HG03520 (cell line): Measurements from ENCODE around the gene SLC28A2.

ENCODE experiments used
- ATAC-seq: cut with Tn5 transposase; IDR thresholded peaks from one replicate; pipeline ENCODE4 v1.9.1; 2021; ENCODE audit warnings: mild to moderate bottlenecking, moderate library complexity; ENCODE audit not compliant: unreplicated experiment

SLC28A2 gene

DNA sequence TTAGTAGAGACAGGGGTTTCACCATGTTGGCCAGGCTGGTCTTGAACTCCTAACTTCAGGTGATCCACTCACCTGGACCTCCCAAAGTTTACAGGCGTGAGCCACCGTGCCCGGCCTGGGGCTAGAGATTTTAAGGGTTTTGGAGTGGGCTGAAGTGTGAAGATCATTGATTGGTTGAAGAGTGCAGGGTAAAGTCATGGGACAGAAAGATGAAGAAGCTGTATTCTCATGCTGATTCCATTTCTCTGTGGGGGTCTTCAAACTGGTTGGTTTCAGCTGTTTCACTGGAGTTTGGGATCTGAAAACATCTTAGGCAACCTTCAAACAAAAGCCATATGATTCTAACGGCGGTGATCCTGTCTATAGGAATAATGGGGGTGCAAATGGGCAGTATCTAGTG lies 74.2 kb downstream of the SLC28A2 start:
- no peak for ATAC-seq

DNA sequence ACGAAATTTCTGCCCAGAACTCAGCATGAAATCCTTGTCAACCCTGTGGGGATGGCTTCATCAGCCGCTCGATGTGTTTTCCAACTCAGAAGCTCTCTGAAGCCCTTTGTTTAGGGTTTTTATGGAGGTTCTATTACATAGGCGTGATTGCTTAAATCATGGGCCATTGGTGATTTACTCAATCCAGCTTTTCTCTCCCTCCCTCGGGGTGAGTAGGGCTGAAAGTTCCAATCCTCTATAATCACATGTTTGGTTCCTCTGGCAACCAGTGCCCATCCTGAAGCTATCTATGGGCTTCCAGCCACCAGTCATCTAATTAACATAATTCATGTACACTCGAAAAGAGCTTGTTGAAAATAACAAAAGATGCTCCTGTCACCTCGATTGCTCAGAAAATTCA lies 74.7 kb downstream of the SLC28A2 start:
- ATAC-seq, result no peak
